Panc1 (cell line): ENCODE measurements around the gene CTNNAL1. TPM values are rescaled to one million over a fixed set of nuclear protein-coding genes. Genes with fewer than 3 reads are reported as not detected.

Experiments used
- ATAC-seq: fragments of 200-7000 bp; cut with Tn5 transposase; 2 replicates; pipeline ENCODE4 v1.9.1; 2020; ENCODE audit warnings: mild to moderate bottlenecking, moderate library complexity
- BruUV-seq: library from RNA; stranded (reverse); fragments of 400-500 nt; replicated peaks from 2 replicates; lab custom pipeline; 2021; lab: Mats Ljungman, UMichigan
- CTCF ChIA-PET: fragments of 300-600 bp; sonication (Branson Sonifier 250); formaldehyde crosslinking; loops from one replicate; lab custom pipeline; 2022; ENCODE audit warnings: antibody characterized with exemption; lab: Charles Lee
- POLR2A ChIA-PET: fragments of 300-600 bp; sonication (Branson Sonifier 250); formaldehyde crosslinking; loops from one replicate; lab custom pipeline; 2022; ENCODE audit warnings: antibody characterized with exemption; lab: Charles Lee
- DNase-seq: peaks from one replicate; pipeline ENCODE4 v3.0.0-alpha.2; 2010; ENCODE audit warnings: low read depth, low spot score
- H3K27ac ChIP-seq: 2 replicates; pipeline ENCODE4 v1.5.1; 2011; ENCODE audit warnings: mild to moderate bottlenecking, low read length, inconsistent platforms
- H3K27me3 ChIP-seq: fragments of 200-500 bp; sonication (Bioruptor generic); 2 replicates; pipeline ENCODE4 v1.6.0; 2014; ENCODE audit warnings: low read length, inconsistent platforms; ENCODE audit not compliant: control insufficient read depth, insufficient read depth
- H3K36me3 ChIP-seq: fragments of 200-500 bp; sonication (Bioruptor generic); 2 replicates; pipeline ENCODE4 v1.5.1; 2014; ENCODE audit warnings: inconsistent platforms, mild to moderate bottlenecking, low read length, moderate library complexity; ENCODE audit not compliant: control insufficient read depth, insufficient read depth
- H3K4me1 ChIP-seq: 2 replicates; pipeline ENCODE4 v1.5.1; 2011; ENCODE audit warnings: inconsistent platforms, mild to moderate bottlenecking, low read length, moderate library complexity; ENCODE audit not compliant: control insufficient read depth, insufficient read depth
- H3K4me3 ChIP-seq, 2 experiments: 2 replicates each; pipeline ENCODE4 v1.5.1; 2011 to 2012; ENCODE audit warnings: low read depth in 2 of 2, low read length in 2 of 2, mild to moderate bottlenecking in 2 of 2, inconsistent platforms in 1 of 2, moderate library complexity in 1 of 2
- H3K9me3 ChIP-seq: fragments of 200-500 bp; sonication (Bioruptor generic); 2 replicates; pipeline ENCODE4 v1.5.1; 2014; ENCODE audit warnings: low read depth, mild to moderate bottlenecking, inconsistent platforms, low read length, moderate library complexity; ENCODE audit not compliant: control insufficient read depth, insufficient read depth
- POLR2AphosphoS5 ChIP-seq: IDR thresholded peaks from 2 replicates; pipeline ENCODE4 v1.6.1; 2012; ENCODE audit warnings: mild to moderate bottlenecking, low read depth, low read length, moderate library complexity
- REST ChIP-seq, 2 experiments: IDR thresholded peaks; 2 replicates each; pipeline ENCODE4 v1.6.1; 2011 to 2012; ENCODE audit warnings: low read depth in 2 of 2, control low read depth in 1 of 2, low read length in 1 of 2, mild to moderate bottlenecking in 1 of 2, moderate library complexity in 1 of 2; ENCODE audit not compliant: insufficient read depth in 1 of 2
- SIN3A ChIP-seq: IDR thresholded peaks from 2 replicates; pipeline ENCODE4 v1.6.1; 2012; ENCODE audit warnings: low read depth, mild to moderate bottlenecking, low read length, moderate library complexity, borderline replicate concordance; ENCODE audit not compliant: insufficient read depth
- TCF7L2 ChIP-seq: IDR thresholded peaks from 2 replicates; pipeline ENCODE4 v1.6.1; 2011; ENCODE audit warnings: mild to moderate bottlenecking, low read depth, low read length, inconsistent platforms
- in situ Hi-C: cut with HindIII; loops from 2 replicates; pipeline ENCODE4 v1.10.0; 2016; ENCODE audit warnings: low sequenced_read_pairs, low pct_unique_long_range_greater_than_20kb
- intact Hi-C: fragments of 100-400 bp; cut with micrococcal nuclease; formaldehyde crosslinking; loops from one replicate; pipeline ENCODE4 v1.10.0; 2022; ENCODE audit not compliant: unreplicated experiment
- total RNA-seq: library from RNA; stranded (reverse); gene quantifications from one replicate; pipeline ENCODE4 v1.2.1, GENCODE V29; 2021; ENCODE audit not compliant: unreplicated experiment
- TF ChIP-seq, protein P1 (sequence below): fragments of 450-650 bp; IDR thresholded peaks from 2 replicates; pipeline ENCODE4 v1.5.1; 2017; ENCODE audit warnings: mild to moderate bottlenecking

Gene CTNNAL1
- total RNA-seq, 1 experiment from 2014 or later, result 79.8 TPM

DNA sequence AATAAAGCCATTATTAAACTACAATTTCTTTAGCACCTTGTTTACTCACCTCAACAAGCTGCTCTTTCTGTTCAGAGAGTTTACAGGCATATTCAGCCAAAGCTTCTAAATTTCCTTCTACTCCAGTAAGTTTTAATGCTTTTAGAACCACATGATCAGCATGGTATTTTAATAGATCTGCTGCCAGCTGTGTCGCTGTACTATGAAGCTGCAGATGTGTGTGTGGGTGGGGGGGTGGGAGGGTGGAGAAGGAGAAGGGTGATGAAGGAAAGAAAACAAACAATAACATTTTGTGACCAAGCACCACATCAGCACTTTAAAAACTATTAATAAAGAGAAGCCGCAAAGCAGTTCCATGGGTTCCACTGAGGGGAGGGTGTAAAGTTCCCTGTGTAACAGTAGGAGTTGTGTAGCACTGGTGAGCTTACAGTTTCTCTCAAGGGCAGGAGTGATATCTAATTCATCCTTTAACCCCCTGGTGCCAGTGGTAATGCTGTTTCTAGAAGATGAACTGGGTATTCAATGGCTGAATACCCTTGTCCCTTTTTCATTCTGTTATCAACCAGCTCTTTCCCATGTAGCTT is 40.6 kb downstream of the CTNNAL1 start:
- H3K27me3 ChIP-seq, result no peaks in the 10 kb centered on the region
- peaks cover 2% of the 10 kb centered on the region; the same call in 1 of the 2 replicates for H3K36me3 ChIP-seq
- in situ Hi-C loops, result no loop called here
- no peaks in the 10 kb centered on the region for H3K9me3 ChIP-seq
- TF ChIP-seq, protein P1, sequence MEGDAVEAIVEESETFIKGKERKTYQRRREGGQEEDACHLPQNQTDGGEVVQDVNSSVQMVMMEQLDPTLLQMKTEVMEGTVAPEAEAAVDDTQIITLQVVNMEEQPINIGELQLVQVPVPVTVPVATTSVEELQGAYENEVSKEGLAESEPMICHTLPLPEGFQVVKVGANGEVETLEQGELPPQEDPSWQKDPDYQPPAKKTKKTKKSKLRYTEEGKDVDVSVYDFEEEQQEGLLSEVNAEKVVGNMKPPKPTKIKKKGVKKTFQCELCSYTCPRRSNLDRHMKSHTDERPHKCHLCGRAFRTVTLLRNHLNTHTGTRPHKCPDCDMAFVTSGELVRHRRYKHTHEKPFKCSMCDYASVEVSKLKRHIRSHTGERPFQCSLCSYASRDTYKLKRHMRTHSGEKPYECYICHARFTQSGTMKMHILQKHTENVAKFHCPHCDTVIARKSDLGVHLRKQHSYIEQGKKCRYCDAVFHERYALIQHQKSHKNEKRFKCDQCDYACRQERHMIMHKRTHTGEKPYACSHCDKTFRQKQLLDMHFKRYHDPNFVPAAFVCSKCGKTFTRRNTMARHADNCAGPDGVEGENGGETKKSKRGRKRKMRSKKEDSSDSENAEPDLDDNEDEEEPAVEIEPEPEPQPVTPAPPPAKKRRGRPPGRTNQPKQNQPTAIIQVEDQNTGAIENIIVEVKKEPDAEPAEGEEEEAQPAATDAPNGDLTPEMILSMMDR, result no peak
- TF ChIP-seq TCF7L2 (no peak), REST (IDR thresholded peaks at IDR 0.05; ENCODE audit: insufficient read depth in 1 of 2, low read depth in 2 of 2, low read length in 1 of 2) (no peak), POLR2AphosphoS5 (no peak), SIN3A (no peak)
- H3K4me1 ChIP-seq, result no peaks in the 10 kb centered on the region
- intact Hi-C loops, result no loop called here
- ChIA-PET CTCF (no interaction called here), POLR2A (no interaction called here)
- BruUV-seq, result no TSS peak
- H3K27ac ChIP-seq, result no peak overlapping the region
- no peak for DNase-seq
- no peak for ATAC-seq
- no peak overlapping the region for H3K4me3 ChIP-seq

DNA sequence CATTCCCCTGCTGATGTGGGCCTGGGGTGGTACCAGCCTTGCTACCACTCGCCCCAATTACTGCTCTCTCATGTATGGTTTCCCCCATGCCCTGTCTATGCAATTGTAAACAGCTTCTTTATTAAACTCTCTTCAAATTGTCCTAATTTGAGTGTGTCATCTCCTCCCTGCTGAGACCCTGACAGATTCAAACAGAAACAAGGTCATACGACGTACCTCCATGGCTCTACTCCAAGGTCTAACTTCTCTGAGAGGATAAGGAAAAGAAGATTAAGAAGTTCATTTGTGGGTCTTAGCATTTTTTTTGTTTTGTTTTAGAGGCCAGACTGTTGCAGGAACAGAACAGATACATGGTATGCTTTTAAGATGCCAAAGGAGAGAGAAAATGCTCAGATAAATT is 41.1 kb downstream of the CTNNAL1 start:
- no peak overlapping the region for H3K4me3 ChIP-seq
- H3K36me3 ChIP-seq, result peaks cover 2% of the 10 kb centered on the region; the same call in 1 of the 2 replicates
- CTCF ChIA-PET, result no interaction called here

More for the DNA sequence above, 41.1 kb downstream of the CTNNAL1 start:
- in situ Hi-C loops (no loop called here), intact Hi-C loops (no loop called here)
- POLR2A ChIA-PET, result no interaction called here
- no peak for DNase-seq
- Histone ChIP-seq H3K9me3 (no peaks in the 10 kb centered on the region), H3K4me1 (no peaks in the 10 kb centered on the region), H3K27me3 (no peaks in the 10 kb centered on the region), H3K27ac (no peak overlapping the region)
- ATAC-seq, result no peak
- TF ChIP-seq TCF7L2 (no peak), POLR2AphosphoS5 (no peak), SIN3A (no peak), REST (IDR thresholded peaks at IDR 0.05; ENCODE audit: insufficient read depth in 1 of 2, low read depth in 2 of 2, low read length in 1 of 2) (no peak)
- TF ChIP-seq, protein P1, result no peak
- no TSS peak for BruUV-seq
